CD14-positive monocyte (primary cell): ENCODE data around the gene FOXD3. TPM values are rescaled to one million over a fixed set of nuclear protein-coding genes. Genes with fewer than 3 reads are reported as not detected.
A peak's percentile ranks its signal among the peaks of the same experiment; 100 is the strongest.

Source experiments
- DNase-seq, 3 donors: peaks; one replicate each; pipeline ENCODE4 v3.0.0-alpha.2; 2011 to 2022
- H2AFZ ChIP-seq: 2 replicates; pipeline ENCODE4 v1.6.0; 2012; ENCODE audit warnings: mild to moderate bottlenecking, low read depth, low read length, inconsistent platforms; ENCODE audit not compliant: insufficient read depth, poor library complexity, severe bottlenecking
- H3K27ac ChIP-seq, 2 donors: 1 replicate in 1 of 2; 2 replicates in 1 of 2; pipeline ENCODE4 v1.5.1; 2012 to 2013; ENCODE audit warnings: low read length in 2 of 2, control low read depth in 1 of 2, inconsistent platforms in 1 of 2, low read depth in 1 of 2, mild to moderate bottlenecking in 1 of 2
- H3K27me3 ChIP-seq, 2 donors: one replicate each; pipeline versions ENCODE4 v1.6.0 to v1.6.1; 2011 to 2013; ENCODE audit warnings: low read length in 2 of 2; ENCODE audit not compliant: control insufficient read depth in 2 of 2, insufficient read depth in 2 of 2
- H3K36me3 ChIP-seq, 2 donors: replicated peaks in 1 of 2; 1 replicate in 1 of 2; 2 replicates in 1 of 2; pipeline versions ENCODE4 v1.5.1 to v1.6.1; 2012 to 2013; ENCODE audit warnings: low read length in 2 of 2, control low read depth in 1 of 2, inconsistent platforms in 1 of 2, mild to moderate bottlenecking in 1 of 2; ENCODE audit not compliant: insufficient read depth in 2 of 2, control insufficient read depth in 1 of 2
- H3K4me1 ChIP-seq, 2 donors: 1 replicate in 1 of 2; 2 replicates in 1 of 2; pipeline versions ENCODE4 v1.5.1 to v1.6.1; 2012 to 2013; ENCODE audit warnings: low read length in 2 of 2, control low read depth in 1 of 2, inconsistent platforms in 1 of 2, mild to moderate bottlenecking in 1 of 2, moderate library complexity in 1 of 2; ENCODE audit not compliant: insufficient read depth in 2 of 2, control insufficient read depth in 1 of 2
- H3K4me2 ChIP-seq: replicated peaks from 2 replicates; pipeline ENCODE3; 2012; ENCODE audit warnings: low read length, moderate library complexity, mild to moderate bottlenecking; ENCODE audit not compliant: poor library complexity, severe bottlenecking; ENCODE audit errors: extremely low read depth
- H3K4me3 ChIP-seq, 3 experiments: fragments of 200-600 bp in 1 of 3; sonication (generic) in 1 of 3; replicated peaks in 1 of 3; 1 replicate in 2 of 3; 2 replicates in 1 of 3; pipeline ENCODE4 v1.5.1; 2011 to 2013; ENCODE audit warnings: low read length in 3 of 3, mild to moderate bottlenecking in 3 of 3, control low read depth in 2 of 3, low read depth in 2 of 3, inconsistent platforms in 1 of 3, moderate library complexity in 1 of 3
- H3K79me2 ChIP-seq: 2 replicates; pipeline ENCODE4 v1.6.0; 2012; ENCODE audit warnings: mild to moderate bottlenecking, control low read depth, inconsistent platforms, low read length, moderate library complexity; ENCODE audit not compliant: insufficient read depth
- H3K9ac ChIP-seq: 2 replicates; pipeline ENCODE4 v1.6.0; 2017; ENCODE audit warnings: low read length, mild to moderate bottlenecking; ENCODE audit not compliant: insufficient read depth, poor library complexity, severe bottlenecking
- H3K9me3 ChIP-seq, 2 donors: replicated peaks in 1 of 2; 1 replicate in 1 of 2; 2 replicates in 1 of 2; pipeline versions ENCODE4 v1.5.1 to v1.6.1; 2012 to 2013; ENCODE audit warnings: low read length in 2 of 2, control low read depth in 1 of 2; ENCODE audit not compliant: control insufficient read depth in 1 of 2, insufficient read depth in 1 of 2
- H4K20me1 ChIP-seq: 2 replicates; pipeline ENCODE4 v1.6.0; 2012; ENCODE audit warnings: mild to moderate bottlenecking, low read length, control low read depth, moderate library complexity; ENCODE audit not compliant: insufficient read depth
- H3K27ac Mint-ChIP-seq, 7 donors: one replicate each; pipeline ENCODE4 v1.8.0; 2020; ENCODE audit warnings: mild to moderate bottlenecking in 7 of 7, mixed read lengths in 7 of 7, moderate library complexity in 6 of 7, inconsistent platforms in 2 of 7
- H3K27me3 Mint-ChIP-seq, 3 donors: one replicate each; pipeline ENCODE4 v1.8.0; 2021 to 2022; ENCODE audit warnings: low read depth in 3 of 3, mild to moderate bottlenecking in 3 of 3, mixed read lengths in 3 of 3, moderate library complexity in 3 of 3, inconsistent platforms in 1 of 3
- H3K36me3 Mint-ChIP-seq, 2 donors: one replicate each; pipeline ENCODE4 v1.8.0; 2020; ENCODE audit warnings: mixed read lengths in 2 of 2, inconsistent platforms in 1 of 2, mild to moderate bottlenecking in 1 of 2
- H3K4me1 Mint-ChIP-seq: one replicate; pipeline ENCODE4 v1.8.0; 2020; ENCODE audit warnings: mild to moderate bottlenecking, mixed read lengths
- H3K4me3 Mint-ChIP-seq, 2 donors: one replicate each; pipeline ENCODE4 v1.8.0; 2020; ENCODE audit warnings: mild to moderate bottlenecking in 2 of 2, mixed read lengths in 2 of 2, moderate library complexity in 1 of 2
- H3K9me3 Mint-ChIP-seq, 7 donors: one replicate each; pipeline ENCODE4 v1.8.0; 2020 to 2022; ENCODE audit warnings: mixed read lengths in 7 of 7, mild to moderate bottlenecking in 6 of 7, moderate library complexity in 6 of 7, inconsistent platforms in 2 of 7
- WGBS: methylation state at CpG from one replicate; pipeline ENCODE4 v1.1.5; 2013; ENCODE audit warnings: missing lambda C conversion rate; ENCODE audit not compliant: insufficient coverage; 5-methylcytosine and 5-hydroxymethylcytosine counted together
- intact Hi-C, 2 donors: fragments of 100-400 bp; cut with micrococcal nuclease; formaldehyde crosslinking; loops; one replicate each; pipeline versions ENCODE4 v1.15.0 to v1.15.1; 2023
- polyA plus RNA-seq, 3 donors: library from polyadenylated mRNA; depleted of rRNA in 1 of 3; unstranded in 2 of 3; stranded (reverse) in 1 of 3; fragments of 300-500 nt in 2 of 3; fragments of >200 nt in 1 of 3; fragmentation: Illumina TruSeq in 2 of 3; gene quantifications; 1 replicate in 2 of 3; 2 replicates in 1 of 3; pipeline ENCODE4 v1.2.3, GENCODE V29; 2012 to 2021
- TF ChIP-seq, protein P1 (sequence below): fragments of 200-600 bp; IDR thresholded peaks from one replicate; pipeline ENCODE4 v1.8.0; 2022; ENCODE audit warnings: antibody characterized with exemption, mild to moderate bottlenecking

FOXD3 gene
- polyA plus RNA-seq, 3 donors, result not detected

DNA sequence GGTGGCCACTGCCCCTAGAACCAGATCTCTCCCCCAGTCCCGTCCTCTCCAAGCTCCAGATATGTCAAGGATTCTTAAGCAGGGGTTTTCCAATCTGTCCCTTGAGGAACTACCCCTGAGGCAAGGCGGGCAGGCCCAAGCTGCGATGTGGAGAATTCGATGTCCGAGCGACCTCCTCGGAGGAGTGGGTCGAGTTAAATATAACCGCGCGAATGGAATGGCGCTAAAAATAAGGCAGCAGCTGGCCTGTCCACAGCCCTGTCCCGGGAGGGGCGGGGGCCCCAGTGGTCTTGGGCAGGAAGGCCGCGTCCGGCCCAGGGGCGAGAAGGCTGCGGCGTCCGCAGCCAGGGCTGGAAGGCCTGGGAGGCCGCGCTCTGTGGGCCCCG, 5.8 kb upstream of the FOXD3 start:
- peak overlapping the region; percentile 79 for H2AFZ ChIP-seq
- intact Hi-C loops, result loop anchor here (2.0 to 10.0 kb wide), 4 partner anchors 14 to 218 kb away; partner anchors contain the start of gene ALG6 (in 1 of the 2)
- H3K27me3 ChIP-seq, result peaks cover 80 to 95% of the 10 kb centered on the region in 2 donors
- TF ChIP-seq, protein P1, sequence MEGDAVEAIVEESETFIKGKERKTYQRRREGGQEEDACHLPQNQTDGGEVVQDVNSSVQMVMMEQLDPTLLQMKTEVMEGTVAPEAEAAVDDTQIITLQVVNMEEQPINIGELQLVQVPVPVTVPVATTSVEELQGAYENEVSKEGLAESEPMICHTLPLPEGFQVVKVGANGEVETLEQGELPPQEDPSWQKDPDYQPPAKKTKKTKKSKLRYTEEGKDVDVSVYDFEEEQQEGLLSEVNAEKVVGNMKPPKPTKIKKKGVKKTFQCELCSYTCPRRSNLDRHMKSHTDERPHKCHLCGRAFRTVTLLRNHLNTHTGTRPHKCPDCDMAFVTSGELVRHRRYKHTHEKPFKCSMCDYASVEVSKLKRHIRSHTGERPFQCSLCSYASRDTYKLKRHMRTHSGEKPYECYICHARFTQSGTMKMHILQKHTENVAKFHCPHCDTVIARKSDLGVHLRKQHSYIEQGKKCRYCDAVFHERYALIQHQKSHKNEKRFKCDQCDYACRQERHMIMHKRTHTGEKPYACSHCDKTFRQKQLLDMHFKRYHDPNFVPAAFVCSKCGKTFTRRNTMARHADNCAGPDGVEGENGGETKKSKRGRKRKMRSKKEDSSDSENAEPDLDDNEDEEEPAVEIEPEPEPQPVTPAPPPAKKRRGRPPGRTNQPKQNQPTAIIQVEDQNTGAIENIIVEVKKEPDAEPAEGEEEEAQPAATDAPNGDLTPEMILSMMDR, result no peak
- peaks cover 12 to 51% (median 37%) of the 10 kb centered on the region in 7 donors for H3K9me3 Mint-ChIP-seq
- H3K27me3 Mint-ChIP-seq, result peaks cover 78 to 92% (median 90%) of the 10 kb centered on the region in 3 donors
- no peak for DNase-seq
- no peaks in the 10 kb centered on the region for H4K20me1 ChIP-seq
- H3K27ac Mint-ChIP-seq, result no peak overlapping the region
- peak overlapping the region; percentile 92 for H3K4me2 ChIP-seq
- H3K27ac ChIP-seq, result no peak overlapping the region
- H3K4me1 Mint-ChIP-seq, result peaks cover 51% of the 10 kb centered on the region
- H3K4me1 ChIP-seq, result peaks cover 44 to 46% of the 10 kb centered on the region in 2 donors
- peaks cover 24 to 49% of the 10 kb centered on the region in 2 donors for H3K9me3 ChIP-seq
- H3K9ac ChIP-seq, result no peak overlapping the region
- peak overlapping the region; percentile 67 to 79 for H3K4me3 Mint-ChIP-seq
- H3K36me3 ChIP-seq, result no peaks in the 10 kb centered on the region
- no peaks in the 10 kb centered on the region for H3K79me2 ChIP-seq
- peaks cover 19 to 38% of the 10 kb centered on the region in 2 donors for H3K36me3 Mint-ChIP-seq
- peak overlapping the region in 1 of 3 experiments; percentile 77 for H3K4me3 ChIP-seq
- WGBS, result 33% methylated on average over 24 of the region's 24 CpGs

DNA sequence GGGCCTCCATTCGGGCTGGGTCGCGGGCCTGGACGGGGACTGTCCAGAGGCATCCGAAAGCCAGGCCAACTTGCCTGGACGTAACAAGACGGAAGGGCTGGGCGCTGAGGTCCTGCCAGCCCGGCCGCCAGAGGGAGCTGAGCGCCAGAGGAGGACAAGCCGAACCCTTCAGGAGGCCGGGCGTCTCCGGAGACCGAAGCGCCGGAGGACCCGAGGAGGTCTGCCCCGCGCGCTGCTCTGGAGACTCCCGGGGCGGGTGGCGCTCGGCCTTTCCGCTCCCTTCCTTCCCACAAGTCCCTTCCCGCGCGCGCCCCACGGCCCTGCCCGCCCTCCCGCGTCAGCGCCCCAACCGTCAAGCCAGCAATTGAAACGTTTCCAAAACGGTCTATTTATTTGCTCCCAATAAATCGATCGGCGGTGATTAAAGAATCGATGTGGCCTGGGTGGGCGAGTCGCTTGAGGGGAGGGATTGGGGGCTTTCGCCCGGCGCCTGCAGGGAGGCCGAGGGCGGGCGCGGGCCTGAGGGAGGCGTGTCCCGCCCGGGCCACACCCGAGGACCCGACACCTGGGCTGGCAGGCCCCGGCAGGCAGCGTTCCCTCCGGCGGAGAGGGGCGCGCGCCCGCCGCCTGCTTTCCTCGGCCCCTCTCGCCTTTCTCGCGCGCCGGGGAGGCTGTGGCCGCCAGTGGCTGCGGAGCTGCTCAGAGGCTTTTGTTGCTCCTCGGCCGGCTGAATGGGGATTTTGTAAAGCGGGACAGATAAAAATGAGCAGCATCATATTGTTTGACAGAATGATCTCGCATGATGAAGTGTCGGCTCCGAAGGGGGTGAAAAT, 5.2 kb upstream of the FOXD3 start:
- Histone ChIP-seq H3K79me2 (no peaks in the 10 kb centered on the region), H3K27me3 (peaks cover 85 to 97% of the 10 kb centered on the region in 2 donors), H2AFZ (peak overlapping the region; percentile 79), H3K27ac (no peak overlapping the region), H3K36me3 (no peaks in the 10 kb centered on the region), H3K4me3 (peak overlapping the region; percentile 23 to 77 (median 30)), H3K9me3 (peaks cover 24 to 51% of the 10 kb centered on the region in 2 donors), H3K9ac (no peak overlapping the region), H3K4me1 (peaks cover 50 to 52% of the 10 kb centered on the region in 2 donors), H4K20me1 (no peaks in the 10 kb centered on the region), H3K4me2 (peak overlapping the region; percentile 92)
- H3K9me3 Mint-ChIP-seq, result peaks cover 12 to 55% (median 39%) of the 10 kb centered on the region in 7 donors
- WGBS, result under 1% methylated on average over 71 of the region's 80 CpGs
- TF ChIP-seq, protein P1, result peak; percentile 75
- DNase-seq, result peak; percentile 69 to 77 (median 73)
- H3K4me3 Mint-ChIP-seq, result peak overlapping the region; percentile 76 to 95
- intact Hi-C loops, result loop anchor here (2.0 to 10.0 kb wide), 4 partner anchors 14 to 218 kb away; partner anchors contain the start of gene ALG6 (in 1 of the 2)
- no peak overlapping the region for H3K27ac Mint-ChIP-seq
- H3K36me3 Mint-ChIP-seq, result peaks cover 22 to 42% of the 10 kb centered on the region in 2 donors
- H3K27me3 Mint-ChIP-seq, result peaks cover 83 to 96% (median 91%) of the 10 kb centered on the region in 3 donors
- H3K4me1 Mint-ChIP-seq, result peaks cover 55% of the 10 kb centered on the region
